ENCODE measurements around the gene IFRD2. TPM values are rescaled to one million over a fixed set of nuclear protein-coding genes. Genes with fewer than 3 reads are reported as not detected.

The IFRD2 gene
- total RNA-seq (10 to 100 TPM; 51.0 to 67.6 (median 56.9) TPM), polyA plus RNA-seq (50.9 TPM)
- long read RNA-seq, donor 1, transcript IFRD2-202 (12 exons, 2,109 nt) = major isoform, 286 of 355 reads
- long read RNA-seq, donor 1, partial matches to known transcripts = 42 of 355 reads
- long read RNA-seq, donor 1, other reads (novel, unspliced or antisense) = 26 of 355 reads
- long read RNA-seq, donor 2, transcript IFRD2-202 (12 exons, 2,109 nt) = major isoform, 142 of 165 reads
- long read RNA-seq, donor 2, partial matches to known transcripts = 13 of 165 reads
- long read RNA-seq, donor 2, other reads (novel, unspliced or antisense) = 10 of 165 reads
- long read RNA-seq, donor 3, transcript IFRD2-202 (12 exons, 2,109 nt) = major isoform, 673 of 909 reads
- long read RNA-seq, donor 3, partial matches to known transcripts = 93 of 909 reads
- long read RNA-seq, donor 3, other reads (novel, unspliced or antisense) = 139 of 909 reads
- long read RNA-seq, donor 4, transcript IFRD2-202 (12 exons, 2,109 nt) = major isoform, 134 of 173 reads
- long read RNA-seq, donor 4, partial matches to known transcripts = 13 of 173 reads
- long read RNA-seq, donor 4, other reads (novel, unspliced or antisense) = 24 of 173 reads

- H3K27me3 ChIP-seq (ENCODE audit: control insufficient read depth, insufficient read depth) = no peaks in the 10 kb centered on the region
- no peaks in the 10 kb centered on the region for H3K9me3 ChIP-seq (ENCODE audit: control insufficient read depth, low read length)
- peak within 1 kb of the TSS; percentile 79 for H3K4me3 ChIP-seq (ENCODE audit: low read length)
- peak; percentile 98 to 99 (median 99) for DNase-seq
- H3K27ac ChIP-seq (ENCODE audit: low read length) = peak within 1 kb of the TSS; percentile 80
- intact Hi-C loops (cut with DNase I) = no loop called here
- H3K4me1 ChIP-seq (ENCODE audit: control insufficient read depth, insufficient read depth, low read length) = peaks cover 5% of the 10 kb centered on the region
- ATAC-seq = peak; percentile 93 to 95
- WGBS = under 1% methylated on average over 67 of the region's 67 CpGs
Measured at GRCh38 chr3:50292159-50293078, at the start of gene IFRD2. IFRD2 (minus strand) TSS chr3:50292429; CDS start chr3:50292274, 155 bp downstream.

- peak in 2 of 3 donors; percentile 63 to 73 for DNase-seq
- intact Hi-C loops (cut with DNase I) = no loop called here
- Histone ChIP-seq H3K4me1 (ENCODE audit: control insufficient read depth, insufficient read depth, low read length) (no peaks in the 10 kb centered on the region), H3K27me3 (ENCODE audit: control insufficient read depth, insufficient read depth) (no peaks in the 10 kb centered on the region), H3K27ac (ENCODE audit: low read length) (peak overlapping the region; percentile 1), H3K4me3 (ENCODE audit: low read length) (peak overlapping the region; percentile 12), H3K9me3 (ENCODE audit: control insufficient read depth, low read length) (no peaks in the 10 kb centered on the region)
- 86% methylated on average over 9 of the region's 9 CpGs for WGBS
- no peak for ATAC-seq
Measured at GRCh38 chr3:50341537-50341936, 49.3 kb upstream of the IFRD2 start.

GRCh38 chr3:50340448-50341329, 48.5 kb upstream of the IFRD2 start, which contains the start of gene RASSF1:
RASSF1 (minus strand) TSS chr3:50340836; CDS start chr3:50340805, 31 bp downstream.
- no peaks in the 10 kb centered on the region for H3K4me1 ChIP-seq (ENCODE audit: control insufficient read depth, insufficient read depth, low read length)
- intact Hi-C loops (cut with DNase I) = no loop called here
- H3K27me3 ChIP-seq (ENCODE audit: control insufficient read depth, insufficient read depth) = no peaks in the 10 kb centered on the region

GRCh38 chr3:50340147-50340447, 47.9 kb upstream of the IFRD2 start:
- no peaks in the 10 kb centered on the region for H3K9me3 ChIP-seq (ENCODE audit: control insufficient read depth, low read length)
- no peaks in the 10 kb centered on the region for H3K4me1 ChIP-seq (ENCODE audit: control insufficient read depth, insufficient read depth, low read length)
- H3K27me3 ChIP-seq (ENCODE audit: control insufficient read depth, insufficient read depth) = no peaks in the 10 kb centered on the region
- intact Hi-C loops (cut with DNase I) = no loop called here
- peak overlapping the region; percentile 53 for H3K27ac ChIP-seq (ENCODE audit: low read length)
- ATAC-seq = no peak
- DNase-seq = no peak
- H3K4me3 ChIP-seq (ENCODE audit: low read length) = peak overlapping the region; percentile 12
- 20% methylated on average over 9 of the region's 9 CpGs for WGBS

More at GRCh38 chr3:50340448-50341329, 48.5 kb upstream of the IFRD2 start, which contains the start of gene RASSF1:
- peak within 1 kb of the TSS; percentile 53 for H3K27ac ChIP-seq (ENCODE audit: low read length)
- H3K9me3 ChIP-seq (ENCODE audit: control insufficient read depth, low read length) = no peaks in the 10 kb centered on the region
- H3K4me3 ChIP-seq (ENCODE audit: low read length) = peak within 1 kb of the TSS; percentile 12
- ATAC-seq = peak; percentile 56 to 62
- 7% methylated on average over 85 of the region's 85 CpGs for WGBS
- DNase-seq = peak; percentile 89 to 95 (median 95)

GRCh38 chr3:50339485-50340146, 47.4 kb upstream of the IFRD2 start:
- Histone ChIP-seq H3K9me3 (ENCODE audit: control insufficient read depth, low read length) (no peaks in the 10 kb centered on the region), H3K27ac (ENCODE audit: low read length) (peak overlapping the region; percentile 2), H3K4me3 (ENCODE audit: low read length) (peak overlapping the region; percentile 12), H3K27me3 (ENCODE audit: control insufficient read depth, insufficient read depth) (no peaks in the 10 kb centered on the region), H3K4me1 (ENCODE audit: control insufficient read depth, insufficient read depth, low read length) (no peaks in the 10 kb centered on the region)
- DNase-seq (peak in 1 of 3 donors; percentile 65), ATAC-seq (no peak)
- 76% methylated on average over 14 of the region's 14 CpGs for WGBS
- intact Hi-C loops (cut with DNase I) = no loop called here

GRCh38 chr3:50338965-50339364, 46.7 kb upstream of the IFRD2 start:
- DNase-seq = no peak
- WGBS = 59% methylated on average over 5 of the region's 5 CpGs
- Histone ChIP-seq H3K27ac (ENCODE audit: low read length) (peak overlapping the region; percentile 60), H3K27me3 (ENCODE audit: control insufficient read depth, insufficient read depth) (no peaks in the 10 kb centered on the region), H3K4me3 (ENCODE audit: low read length) (no peak overlapping the region), H3K4me1 (ENCODE audit: control insufficient read depth, insufficient read depth, low read length) (no peaks in the 10 kb centered on the region), H3K9me3 (ENCODE audit: control insufficient read depth, low read length) (no peaks in the 10 kb centered on the region)
- no peak for ATAC-seq
- intact Hi-C loops (cut with DNase I) = no loop called here

- under 1% methylated on average over 79 of the region's 79 CpGs for WGBS
Measured at GRCh38 chr3:50337175-50337861, 45.1 kb upstream of the IFRD2 start.

GRCh38 chr3:50336452-50337174, 44.4 kb upstream of the IFRD2 start:
- Histone ChIP-seq H3K4me1 (ENCODE audit: control insufficient read depth, insufficient read depth, low read length) (no peaks in the 10 kb centered on the region), H3K27ac (ENCODE audit: low read length) (peak overlapping the region; percentile 77), H3K4me3 (ENCODE audit: low read length) (peak overlapping the region; percentile 74), H3K9me3 (ENCODE audit: control insufficient read depth, low read length) (no peaks in the 10 kb centered on the region), H3K27me3 (ENCODE audit: control insufficient read depth, insufficient read depth) (no peaks in the 10 kb centered on the region)
- DNase-seq = no peak
- ATAC-seq = no peak
- under 1% methylated on average over 31 of the region's 31 CpGs for WGBS
- intact Hi-C loops (cut with DNase I) = no loop called here

More at GRCh38 chr3:50337175-50337861, 45.1 kb upstream of the IFRD2 start:
- peak; percentile 82 to 91 for ATAC-seq
- intact Hi-C loops (cut with DNase I) = no loop called here
- Histone ChIP-seq H3K27ac (ENCODE audit: low read length) (peak overlapping the region; percentile 96), H3K9me3 (ENCODE audit: control insufficient read depth, low read length) (no peaks in the 10 kb centered on the region), H3K4me1 (ENCODE audit: control insufficient read depth, insufficient read depth, low read length) (no peaks in the 10 kb centered on the region), H3K27me3 (ENCODE audit: control insufficient read depth, insufficient read depth) (no peaks in the 10 kb centered on the region), H3K4me3 (ENCODE audit: low read length) (peak overlapping the region; percentile 74)
- peak; percentile 100 for DNase-seq

Data from right cardiac atrium (tissue), 5 donors.